Activated T-cell treated with anti-CD3 and anti-CD28 coated beads, Interleukin-2, amount 50 U/mL, for 72 hours (primary cell): ENCODE measurements around the gene AFF1. TPM values are rescaled to one million over a fixed set of nuclear protein-coding genes. Genes with fewer than 3 reads are reported as not detected.

Experiments used
- ATAC-seq, 2 donors: fragments of 150-1000 bp; cut with Tn5 transposase; replicated peaks in 1 of 2; 2 replicates each; pipeline ENCODE4 v1.10.0; 2021; ENCODE audit warnings: moderate library complexity in 2 of 2, mild to moderate bottlenecking in 1 of 2
- DNase-seq, 2 donors: peaks; one replicate each; pipeline ENCODE4 v3.0.0; 2021 to 2022; ENCODE audit warnings: mixed read lengths in 1 of 2
- H3K27ac Mint-ChIP-seq: one replicate; pipeline ENCODE4 v1.8.0; 2022; ENCODE audit warnings: mild to moderate bottlenecking, moderate library complexity, mixed read lengths
- H3K27me3 Mint-ChIP-seq: one replicate; pipeline ENCODE4 v1.8.0; 2022; ENCODE audit warnings: low read depth, mixed read lengths
- H3K36me3 Mint-ChIP-seq, 2 donors: one replicate each; pipeline ENCODE4 v1.8.0; 2022; ENCODE audit warnings: mixed read lengths in 2 of 2, mild to moderate bottlenecking in 1 of 2; ENCODE audit not compliant: insufficient read depth in 2 of 2
- H3K4me1 Mint-ChIP-seq: one replicate; pipeline ENCODE4 v1.8.0; 2022; ENCODE audit warnings: low read depth, mixed read lengths
- H3K4me3 Mint-ChIP-seq, 2 donors: one replicate each; pipeline ENCODE4 v1.8.0; 2022; ENCODE audit warnings: mild to moderate bottlenecking in 2 of 2, mixed read lengths in 2 of 2, moderate library complexity in 2 of 2
- H3K9me3 Mint-ChIP-seq, 2 donors: one replicate each; pipeline ENCODE4 v1.8.0; 2022; ENCODE audit warnings: mixed read lengths in 2 of 2
- total RNA-seq, 2 donors: library from RNA; stranded (reverse); gene quantifications; one replicate each; pipeline ENCODE4 v1.2.3, GENCODE V29; 2022

The AFF1 gene
- total RNA-seq, 2 donors from 2014 or later = 57.5 to 68.6 TPM

DNA sequence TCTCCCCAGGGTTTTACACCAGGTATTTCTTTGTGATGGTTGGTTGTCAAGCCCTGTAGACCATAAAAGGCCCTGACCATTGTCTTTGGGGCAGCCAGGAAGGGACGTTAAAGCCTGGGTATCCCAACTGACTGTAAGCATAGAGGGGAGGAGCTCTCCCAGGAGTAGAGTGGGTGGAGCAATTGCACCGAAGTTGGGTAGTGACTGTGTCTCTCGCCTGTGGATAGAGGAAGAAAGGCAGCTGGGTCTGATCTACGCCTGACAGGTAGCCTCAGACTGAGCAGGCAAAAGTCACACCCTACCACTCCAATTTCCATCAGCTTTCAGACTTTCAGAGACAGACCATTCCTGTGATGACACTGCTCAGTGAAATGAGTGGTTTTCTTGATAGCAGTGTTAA, 162.3 kb downstream of the AFF1 start:
- Mint-ChIP-seq H3K4me3 (no peak overlapping the region), H3K4me1 (peaks cover 77% of the 10 kb centered on the region), H3K27me3 (no peaks in the 10 kb centered on the region), H3K9me3 (no peaks in the 10 kb centered on the region), H3K36me3 (peaks cover 1 to 7% of the 10 kb centered on the region in 2 donors), H3K27ac (no peak overlapping the region)
- DNase-seq = no peak
- ATAC-seq = peak; percentile 30 to 65

DNA sequence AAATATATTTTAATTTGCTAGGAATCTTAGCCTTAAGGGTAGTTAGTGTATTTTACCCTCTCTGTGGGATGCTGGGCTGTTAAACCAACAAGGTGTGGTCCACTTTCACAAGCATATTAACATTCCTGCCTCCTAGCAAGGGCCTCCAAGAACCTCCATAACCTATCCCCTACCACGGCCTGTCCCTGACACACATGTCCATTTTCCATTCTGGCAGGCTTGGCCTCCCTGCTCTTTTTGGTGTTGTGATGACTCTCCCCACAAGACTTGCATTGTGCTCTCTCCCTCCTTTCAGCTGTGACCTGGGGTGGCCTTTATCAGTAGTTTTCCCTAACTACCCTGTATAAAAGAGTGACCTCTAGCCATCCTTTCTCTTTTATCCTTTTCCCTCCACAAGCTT, 165.4 kb downstream of the AFF1 start:
- H3K36me3 Mint-ChIP-seq = peaks cover 1 to 12% of the 10 kb centered on the region in 2 donors
- H3K4me1 Mint-ChIP-seq = peaks cover 80% of the 10 kb centered on the region
- no peak overlapping the region for H3K27ac Mint-ChIP-seq
- H3K9me3 Mint-ChIP-seq = no peaks in the 10 kb centered on the region
- no peak overlapping the region for H3K4me3 Mint-ChIP-seq
- no peaks in the 10 kb centered on the region for H3K27me3 Mint-ChIP-seq
- DNase-seq = no peak
- no peak for ATAC-seq

DNA sequence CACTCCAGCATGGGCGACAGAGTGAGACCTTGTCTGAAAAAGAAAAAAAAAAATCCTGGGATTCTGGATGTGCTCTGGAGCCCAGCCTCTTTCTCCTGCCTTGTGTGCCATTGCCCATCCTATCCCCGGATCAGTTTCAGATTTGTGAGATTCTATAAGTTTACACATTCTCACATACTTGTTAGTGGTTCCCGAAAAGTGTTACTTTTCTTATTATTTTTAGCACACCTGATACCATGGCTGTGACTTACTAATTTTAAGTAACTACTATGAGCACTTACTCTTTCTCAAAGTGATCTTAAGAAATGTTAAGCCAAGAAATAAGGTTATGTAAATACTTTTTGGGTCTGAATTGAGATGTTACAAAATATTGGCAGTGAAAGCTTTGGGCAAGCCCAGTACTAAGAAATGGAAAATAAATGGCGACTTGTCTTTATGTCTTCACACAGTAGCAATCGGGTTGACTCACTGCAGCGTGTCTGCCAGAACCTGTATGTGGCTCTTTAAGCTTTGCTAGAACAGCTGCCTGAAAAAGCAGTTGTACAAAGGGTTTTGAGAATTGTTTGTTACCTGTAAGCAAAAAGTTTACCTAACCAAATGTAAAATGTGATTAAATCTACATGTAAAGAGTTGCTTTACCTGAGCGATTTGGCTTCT, 166.9 kb downstream of the AFF1 start:
- DNase-seq (no peak), ATAC-seq (no peak)
- Mint-ChIP-seq H3K4me1 (peaks cover 78% of the 10 kb centered on the region), H3K27ac (no peak overlapping the region), H3K27me3 (no peaks in the 10 kb centered on the region), H3K9me3 (no peaks in the 10 kb centered on the region), H3K4me3 (no peak overlapping the region), H3K36me3 (peaks cover 1 to 11% of the 10 kb centered on the region in 2 donors)

DNA sequence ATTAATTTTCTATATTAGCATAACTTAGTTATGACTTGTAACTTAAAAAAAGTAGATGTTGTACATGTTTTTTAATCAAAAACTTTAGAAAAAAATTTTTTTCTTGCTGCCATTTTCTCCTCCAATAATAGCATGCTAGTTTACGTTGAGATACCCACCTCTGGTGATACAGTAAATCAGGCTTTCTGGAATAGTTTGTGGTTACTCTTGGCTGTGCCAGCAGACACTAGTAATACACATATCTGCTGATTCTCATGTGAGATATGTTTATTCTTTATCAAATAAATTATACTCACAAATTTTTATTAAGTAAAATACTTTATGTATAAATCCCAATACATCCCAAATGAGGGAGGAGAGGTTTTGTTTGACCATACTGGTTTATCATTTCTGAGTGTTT, 168.3 kb downstream of the AFF1 start:
- peak overlapping the region; percentile 63 to 89 for H3K4me3 Mint-ChIP-seq
- peaks cover 3 to 11% of the 10 kb centered on the region in 2 donors for H3K36me3 Mint-ChIP-seq
- no peaks in the 10 kb centered on the region for H3K9me3 Mint-ChIP-seq
- ATAC-seq = no peak
- DNase-seq = no peak
- H3K27ac Mint-ChIP-seq = peak overlapping the region; percentile 96
- H3K4me1 Mint-ChIP-seq = peaks cover 79% of the 10 kb centered on the region
- no peaks in the 10 kb centered on the region for H3K27me3 Mint-ChIP-seq

DNA sequence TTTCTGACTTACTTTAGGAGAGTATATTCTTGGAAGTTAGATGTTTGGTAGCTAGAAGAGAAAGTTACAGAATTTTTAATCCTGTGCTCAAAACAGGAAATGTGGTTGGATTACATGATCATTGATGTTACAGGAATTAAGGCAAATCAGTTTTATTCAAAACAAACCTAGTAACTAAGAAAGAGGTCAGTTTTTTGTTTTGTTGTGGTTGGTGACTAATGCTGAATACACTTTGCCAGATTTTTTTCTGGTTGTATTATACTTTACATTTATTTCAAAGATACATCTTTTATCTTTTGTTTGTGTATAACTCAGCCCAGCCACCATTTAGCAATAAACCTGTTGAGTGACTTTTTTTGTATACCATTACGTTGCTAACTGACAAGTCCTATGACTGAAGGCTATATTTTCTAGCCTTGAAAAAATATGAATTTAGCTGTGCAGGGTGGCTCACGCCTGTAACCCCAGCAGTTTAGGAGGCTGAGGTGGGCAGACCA, 168.9 kb downstream of the AFF1 start:
- Mint-ChIP-seq H3K9me3 (no peaks in the 10 kb centered on the region), H3K4me1 (peaks cover 73% of the 10 kb centered on the region), H3K4me3 (peak overlapping the region; percentile 63 to 89), H3K27me3 (no peaks in the 10 kb centered on the region), H3K27ac (peak overlapping the region; percentile 96), H3K36me3 (peaks cover 3 to 14% of the 10 kb centered on the region in 2 donors)
- DNase-seq (peak; percentile 4 to 14), ATAC-seq (peak; percentile 75 to 85)

DNA sequence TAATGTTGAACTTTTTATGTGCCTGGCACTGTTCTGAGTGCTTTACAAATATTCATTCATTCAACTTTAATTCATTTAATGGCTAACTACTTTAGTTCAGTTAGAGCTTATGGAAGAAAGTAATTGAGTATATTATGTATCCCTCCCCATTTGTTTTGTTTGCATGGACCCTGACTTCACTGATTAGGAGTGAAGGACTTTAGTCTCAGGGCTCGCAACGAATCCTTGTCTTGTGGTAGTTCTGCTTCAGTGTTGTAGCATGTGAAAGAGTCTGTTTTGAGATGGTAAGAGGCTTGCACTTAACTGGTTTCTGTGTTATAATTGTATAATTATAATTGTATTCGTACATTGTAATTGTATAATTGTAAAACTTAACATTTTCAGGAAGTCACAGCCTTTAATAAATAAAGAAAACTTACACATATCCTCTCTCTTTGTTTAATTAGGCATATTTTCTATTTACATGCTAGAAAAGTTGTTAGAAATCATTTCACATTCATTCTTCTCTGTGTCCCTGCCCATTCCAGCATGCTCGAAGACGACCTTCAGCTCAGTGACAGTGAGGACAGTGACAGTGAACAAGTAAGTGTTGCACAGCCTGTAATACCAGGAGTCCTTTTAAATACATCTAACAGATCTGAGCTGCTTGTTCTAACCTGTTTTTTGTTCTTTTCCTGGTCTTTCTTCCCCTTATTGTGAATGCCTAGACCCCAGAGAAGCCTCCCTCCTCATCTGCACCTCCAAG, 170.5 kb downstream of the AFF1 start:
- ATAC-seq = no peak
- no peaks in the 10 kb centered on the region for H3K9me3 Mint-ChIP-seq
- no peaks in the 10 kb centered on the region for H3K27me3 Mint-ChIP-seq
- H3K36me3 Mint-ChIP-seq = peaks cover 3 to 18% of the 10 kb centered on the region in 2 donors
- peaks cover 70% of the 10 kb centered on the region for H3K4me1 Mint-ChIP-seq
- H3K4me3 Mint-ChIP-seq = no peak overlapping the region
- peak overlapping the region; percentile 5 for H3K27ac Mint-ChIP-seq
- DNase-seq = no peak

DNA sequence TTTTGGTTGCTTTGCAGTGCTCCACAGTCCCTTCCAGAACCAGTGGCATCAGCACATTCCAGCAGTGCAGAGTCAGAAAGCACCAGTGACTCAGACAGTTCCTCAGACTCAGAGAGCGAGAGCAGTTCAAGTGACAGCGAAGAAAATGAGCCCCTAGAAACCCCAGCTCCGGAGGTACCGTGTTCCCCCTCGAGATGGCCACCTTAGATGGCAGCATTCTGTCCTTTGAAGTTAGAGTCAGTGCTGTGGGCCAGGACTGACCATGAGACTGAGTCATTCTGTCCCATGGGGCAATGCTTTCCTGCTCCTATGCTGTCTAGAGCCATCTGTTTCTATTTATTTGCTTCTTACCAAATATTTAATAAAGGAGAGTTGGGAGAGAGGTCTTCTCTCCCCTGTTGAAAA, 173.3 kb downstream of the AFF1 start:
- H3K4me1 Mint-ChIP-seq = peaks cover 43% of the 10 kb centered on the region
- H3K36me3 Mint-ChIP-seq = peaks cover 2 to 20% of the 10 kb centered on the region in 2 donors
- DNase-seq = peak in 1 of 2 donors; percentile 14
- H3K9me3 Mint-ChIP-seq = no peaks in the 10 kb centered on the region
- H3K27me3 Mint-ChIP-seq = no peaks in the 10 kb centered on the region
- H3K4me3 Mint-ChIP-seq = peak overlapping the region in 1 of 2 donors; percentile 47
- ATAC-seq = peak; percentile 36 to 71
- H3K27ac Mint-ChIP-seq = no peak overlapping the region

DNA sequence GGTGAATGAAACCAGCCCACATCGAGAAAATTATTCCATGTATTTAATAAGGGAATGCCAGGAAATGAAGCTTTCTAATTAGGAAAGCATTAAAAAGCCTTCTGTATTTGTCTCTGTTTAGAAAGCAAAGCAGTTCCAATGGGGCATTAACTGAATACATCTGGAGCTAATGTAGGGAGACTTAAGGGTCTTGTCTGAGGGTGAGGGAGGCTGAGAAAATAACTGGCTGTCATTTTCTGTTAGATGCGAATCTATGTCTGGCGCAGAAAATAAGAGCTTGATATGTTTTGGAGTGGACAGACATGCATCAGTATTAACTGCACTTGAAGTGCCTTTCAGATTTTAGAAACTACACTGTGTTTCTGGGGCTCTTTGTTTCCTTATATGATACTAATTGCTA, 174.3 kb downstream of the AFF1 start:
- Mint-ChIP-seq H3K9me3 (no peaks in the 10 kb centered on the region), H3K27me3 (no peaks in the 10 kb centered on the region), H3K36me3 (peaks cover 2 to 19% of the 10 kb centered on the region in 2 donors), H3K4me3 (no peak overlapping the region), H3K4me1 (peaks cover 33% of the 10 kb centered on the region), H3K27ac (no peak overlapping the region)
- DNase-seq (no peak), ATAC-seq (no peak)

DNA sequence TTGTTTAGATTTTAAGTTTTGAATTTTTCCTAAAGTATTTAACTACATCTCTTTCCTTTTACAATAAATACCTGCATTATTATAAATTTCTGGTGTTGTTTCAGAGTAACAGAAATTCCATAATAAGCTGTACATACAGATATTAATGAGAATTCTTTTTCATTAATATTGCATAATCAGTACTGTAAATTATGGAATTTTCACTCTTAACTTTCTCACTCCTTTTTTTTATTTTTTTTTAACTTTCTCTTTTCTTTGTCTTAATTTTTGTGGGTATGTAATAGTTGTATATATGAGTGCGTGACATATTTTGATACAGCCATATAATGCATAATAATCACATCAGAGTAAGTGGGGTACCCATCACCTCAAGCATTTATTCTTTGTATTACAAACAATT, 175.1 kb downstream of the AFF1 start:
- no peak for ATAC-seq
- peaks cover 2 to 21% of the 10 kb centered on the region in 2 donors for H3K36me3 Mint-ChIP-seq
- no peak overlapping the region for H3K27ac Mint-ChIP-seq

DNA sequence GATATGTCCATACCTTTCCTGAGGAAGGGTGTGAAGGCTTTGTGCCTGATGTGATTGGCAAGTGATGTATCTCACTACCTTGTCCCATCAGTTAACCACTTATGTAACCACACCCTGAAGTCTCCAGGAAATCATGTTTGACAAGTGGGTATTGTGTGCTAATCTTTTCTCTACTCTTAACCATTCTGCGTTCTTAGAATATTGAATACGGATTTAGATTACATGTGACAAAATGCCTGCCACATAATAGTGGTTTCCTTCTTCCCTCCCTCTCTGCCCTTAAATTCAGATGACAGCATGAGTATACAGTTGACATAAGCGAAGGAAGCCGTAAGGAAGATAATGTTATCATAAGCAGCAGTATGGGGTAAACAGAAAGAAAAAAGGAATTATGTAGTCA, 177.3 kb downstream of the AFF1 start:
- peaks cover 12% of the 10 kb centered on the region for H3K4me1 Mint-ChIP-seq
- H3K27ac Mint-ChIP-seq = no peak overlapping the region
- ATAC-seq (no peak), DNase-seq (no peak)
- no peak overlapping the region for H3K4me3 Mint-ChIP-seq
- no peaks in the 10 kb centered on the region for H3K9me3 Mint-ChIP-seq
- peaks cover 7 to 29% of the 10 kb centered on the region in 2 donors for H3K36me3 Mint-ChIP-seq
- no peaks in the 10 kb centered on the region for H3K27me3 Mint-ChIP-seq

More for the DNA sequence above, 175.1 kb downstream of the AFF1 start:
- no peak for DNase-seq
- H3K4me1 Mint-ChIP-seq = peaks cover 25% of the 10 kb centered on the region
- H3K27me3 Mint-ChIP-seq = no peaks in the 10 kb centered on the region
- no peaks in the 10 kb centered on the region for H3K9me3 Mint-ChIP-seq
- no peak overlapping the region for H3K4me3 Mint-ChIP-seq

DNA sequence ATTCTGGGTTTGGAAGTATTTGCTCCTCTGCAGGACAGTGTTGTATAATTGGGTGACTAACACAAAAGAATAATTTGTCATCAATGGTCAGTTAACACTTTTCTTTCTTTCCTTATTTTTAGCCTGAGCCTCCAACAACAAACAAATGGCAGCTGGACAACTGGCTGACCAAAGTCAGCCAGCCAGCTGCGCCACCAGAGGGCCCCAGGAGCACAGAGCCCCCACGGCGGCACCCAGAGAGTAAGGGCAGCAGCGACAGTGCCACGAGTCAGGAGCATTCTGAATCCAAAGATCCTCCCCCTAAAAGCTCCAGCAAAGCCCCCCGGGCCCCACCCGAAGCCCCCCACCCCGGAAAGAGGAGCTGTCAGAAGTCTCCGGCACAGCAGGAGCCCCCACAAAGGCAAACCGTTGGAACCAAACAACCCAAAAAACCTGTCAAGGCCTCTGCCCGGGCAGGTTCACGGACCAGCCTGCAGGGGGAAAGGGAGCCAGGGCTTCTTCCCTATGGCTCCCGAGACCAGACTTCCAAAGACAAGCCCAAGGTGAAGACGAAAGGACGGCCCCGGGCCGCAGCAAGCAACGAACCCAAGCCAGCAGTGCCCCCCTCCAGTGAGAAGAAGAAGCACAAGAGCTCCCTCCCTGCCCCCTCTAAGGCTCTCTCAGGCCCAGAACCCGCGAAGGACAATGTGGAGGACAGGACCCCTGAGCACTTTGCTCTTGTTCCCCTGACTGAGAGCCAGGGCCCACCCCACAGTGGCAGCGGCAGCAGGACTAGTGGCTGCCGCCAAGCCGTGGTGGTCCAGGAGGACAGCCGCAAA, 179.6 kb downstream of the AFF1 start:
- Mint-ChIP-seq H3K36me3 (peaks cover 5 to 25% of the 10 kb centered on the region in 2 donors), H3K4me1 (peaks cover 15% of the 10 kb centered on the region), H3K9me3 (no peaks in the 10 kb centered on the region), H3K4me3 (no peak overlapping the region), H3K27ac (peak overlapping the region; percentile 12), H3K27me3 (no peaks in the 10 kb centered on the region)
- ATAC-seq (no peak), DNase-seq (no peak)

DNA sequence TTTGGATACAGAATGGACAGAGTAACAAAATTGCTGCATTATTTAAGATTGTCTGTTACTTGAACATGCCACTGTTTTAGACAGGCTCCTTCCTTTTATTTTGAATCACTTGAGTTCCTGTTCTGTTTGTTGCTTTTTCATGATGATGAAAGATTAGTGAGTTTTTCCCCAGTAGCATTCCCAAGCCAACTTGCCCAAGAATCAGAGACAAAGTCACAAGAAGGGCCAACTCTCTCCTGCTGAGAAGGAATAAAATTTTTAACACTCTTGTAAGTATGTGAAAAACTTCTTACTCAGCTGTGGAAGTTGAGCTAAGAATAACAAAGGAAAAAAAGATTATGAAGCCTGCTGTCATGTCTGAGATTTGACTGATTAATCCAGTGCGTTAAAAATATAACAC, 181.4 kb downstream of the AFF1 start:
- Mint-ChIP-seq H3K27ac (no peak overlapping the region), H3K4me1 (peaks cover 30% of the 10 kb centered on the region), H3K27me3 (no peaks in the 10 kb centered on the region), H3K9me3 (no peaks in the 10 kb centered on the region), H3K36me3 (peaks cover 6 to 28% of the 10 kb centered on the region in 2 donors), H3K4me3 (no peak overlapping the region)
- DNase-seq = no peak
- ATAC-seq = no peak
